ENCODE measurements around the gene PDE4D. TPM values are rescaled to one million over a fixed set of nuclear protein-coding genes. Genes with fewer than 3 reads are reported as not detected.

PDE4D gene
- total RNA-seq, 1 experiment from 2014 or later: 6.5 TPM

DNA sequence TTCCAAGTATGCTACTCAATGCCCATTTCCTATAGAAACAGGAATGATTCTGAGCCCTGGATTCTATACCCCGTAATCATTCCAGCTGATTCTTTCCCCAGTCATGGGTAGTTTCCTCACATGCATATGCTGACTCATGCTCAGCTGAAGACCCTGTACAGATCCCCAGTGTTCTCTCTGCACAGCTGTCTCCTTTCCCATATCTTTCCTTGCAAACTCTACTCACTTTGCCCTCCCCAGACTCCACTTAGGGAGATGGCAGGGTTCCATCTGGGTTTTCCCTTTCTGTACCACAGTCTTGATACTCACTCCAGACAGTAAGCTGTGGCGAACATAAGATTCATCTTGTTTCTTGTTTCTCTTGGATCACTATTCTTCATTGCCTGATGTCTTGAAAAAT, 953.1 kb downstream of the PDE4D start:
- Histone ChIP-seq H3K9me3 (ENCODE audit: low read depth, low read length, poor library complexity, severe bottlenecking) (no peaks in the 10 kb centered on the region), H3K4me1 (ENCODE audit: insufficient read depth, low read length, poor library complexity, severe bottlenecking) (no peaks in the 10 kb centered on the region), H3K4me3 (ENCODE audit: low read depth, low read length, poor library complexity, severe bottlenecking) (no peak overlapping the region), H3K36me3 (ENCODE audit: insufficient read depth, low read length, poor library complexity, severe bottlenecking) (no peaks in the 10 kb centered on the region), H3K27ac (ENCODE audit: low read depth, low read length, poor library complexity, severe bottlenecking) (no peak overlapping the region), H3K27me3 (replicated peaks; ENCODE audit: insufficient read depth, low read depth, low read length, poor library complexity) (no peaks in the 10 kb centered on the region)
- intact Hi-C loops (cut with micrococcal nuclease; ENCODE audit: unreplicated experiment): no loop called here
- no TSS peak for BruUV-seq (replicated peaks)
- CTCF ChIA-PET: no interaction called here
- no peak for DNase-seq (ENCODE audit: low spot score)
- POLR2A ChIA-PET (ENCODE audit: low non-redundant PET): no interaction called here
- no peak for TF ChIP-seq EZH2 (IDR thresholded peaks at IDR 0.05; ENCODE audit: borderline replicate concordance, low read depth, low read length, poor library complexity, severe bottlenecking)
- TF ChIP-seq, protein P1, sequence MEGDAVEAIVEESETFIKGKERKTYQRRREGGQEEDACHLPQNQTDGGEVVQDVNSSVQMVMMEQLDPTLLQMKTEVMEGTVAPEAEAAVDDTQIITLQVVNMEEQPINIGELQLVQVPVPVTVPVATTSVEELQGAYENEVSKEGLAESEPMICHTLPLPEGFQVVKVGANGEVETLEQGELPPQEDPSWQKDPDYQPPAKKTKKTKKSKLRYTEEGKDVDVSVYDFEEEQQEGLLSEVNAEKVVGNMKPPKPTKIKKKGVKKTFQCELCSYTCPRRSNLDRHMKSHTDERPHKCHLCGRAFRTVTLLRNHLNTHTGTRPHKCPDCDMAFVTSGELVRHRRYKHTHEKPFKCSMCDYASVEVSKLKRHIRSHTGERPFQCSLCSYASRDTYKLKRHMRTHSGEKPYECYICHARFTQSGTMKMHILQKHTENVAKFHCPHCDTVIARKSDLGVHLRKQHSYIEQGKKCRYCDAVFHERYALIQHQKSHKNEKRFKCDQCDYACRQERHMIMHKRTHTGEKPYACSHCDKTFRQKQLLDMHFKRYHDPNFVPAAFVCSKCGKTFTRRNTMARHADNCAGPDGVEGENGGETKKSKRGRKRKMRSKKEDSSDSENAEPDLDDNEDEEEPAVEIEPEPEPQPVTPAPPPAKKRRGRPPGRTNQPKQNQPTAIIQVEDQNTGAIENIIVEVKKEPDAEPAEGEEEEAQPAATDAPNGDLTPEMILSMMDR (conservative IDR thresholded peaks at IDR 0.05; ENCODE audit: low read depth, low read length): no peak

DNA sequence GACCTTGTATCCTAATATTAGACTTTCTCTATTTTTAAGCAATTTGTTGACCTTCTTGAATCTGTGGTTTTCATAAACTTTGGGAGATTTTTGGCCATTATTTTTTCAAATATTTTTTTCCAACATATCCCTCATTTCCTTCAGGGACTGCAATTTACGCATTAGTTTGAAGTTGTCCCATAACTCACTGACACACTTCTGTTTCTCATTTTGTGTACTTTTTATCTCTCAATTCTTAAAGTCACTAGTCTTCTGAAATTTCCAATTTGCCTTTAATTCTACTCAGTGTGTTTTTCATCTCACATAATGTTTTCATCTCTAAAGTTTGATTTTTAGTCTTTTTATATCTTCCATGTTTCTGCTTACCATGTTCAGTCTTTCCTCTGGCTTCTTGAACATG, 953.9 kb downstream of the PDE4D start:
- Histone ChIP-seq H3K4me1 (ENCODE audit: insufficient read depth, low read length, poor library complexity, severe bottlenecking) (no peaks in the 10 kb centered on the region), H3K27me3 (replicated peaks; ENCODE audit: insufficient read depth, low read depth, low read length, poor library complexity) (no peaks in the 10 kb centered on the region), H3K36me3 (ENCODE audit: insufficient read depth, low read length, poor library complexity, severe bottlenecking) (no peaks in the 10 kb centered on the region), H3K27ac (ENCODE audit: low read depth, low read length, poor library complexity, severe bottlenecking) (no peak overlapping the region), H3K9me3 (ENCODE audit: low read depth, low read length, poor library complexity, severe bottlenecking) (no peaks in the 10 kb centered on the region), H3K4me3 (ENCODE audit: low read depth, low read length, poor library complexity, severe bottlenecking) (no peak overlapping the region)
- no TSS peak for BruUV-seq (replicated peaks)
- CTCF ChIA-PET: no interaction called here
- POLR2A ChIA-PET (ENCODE audit: low non-redundant PET): no interaction called here
- TF ChIP-seq, protein P1 (conservative IDR thresholded peaks at IDR 0.05; ENCODE audit: low read depth, low read length): no peak
- TF ChIP-seq EZH2 (IDR thresholded peaks at IDR 0.05; ENCODE audit: borderline replicate concordance, low read depth, low read length, poor library complexity, severe bottlenecking): no peak
- intact Hi-C loops (cut with micrococcal nuclease; ENCODE audit: unreplicated experiment): no loop called here
- no peak for DNase-seq (ENCODE audit: low spot score)

DNA sequence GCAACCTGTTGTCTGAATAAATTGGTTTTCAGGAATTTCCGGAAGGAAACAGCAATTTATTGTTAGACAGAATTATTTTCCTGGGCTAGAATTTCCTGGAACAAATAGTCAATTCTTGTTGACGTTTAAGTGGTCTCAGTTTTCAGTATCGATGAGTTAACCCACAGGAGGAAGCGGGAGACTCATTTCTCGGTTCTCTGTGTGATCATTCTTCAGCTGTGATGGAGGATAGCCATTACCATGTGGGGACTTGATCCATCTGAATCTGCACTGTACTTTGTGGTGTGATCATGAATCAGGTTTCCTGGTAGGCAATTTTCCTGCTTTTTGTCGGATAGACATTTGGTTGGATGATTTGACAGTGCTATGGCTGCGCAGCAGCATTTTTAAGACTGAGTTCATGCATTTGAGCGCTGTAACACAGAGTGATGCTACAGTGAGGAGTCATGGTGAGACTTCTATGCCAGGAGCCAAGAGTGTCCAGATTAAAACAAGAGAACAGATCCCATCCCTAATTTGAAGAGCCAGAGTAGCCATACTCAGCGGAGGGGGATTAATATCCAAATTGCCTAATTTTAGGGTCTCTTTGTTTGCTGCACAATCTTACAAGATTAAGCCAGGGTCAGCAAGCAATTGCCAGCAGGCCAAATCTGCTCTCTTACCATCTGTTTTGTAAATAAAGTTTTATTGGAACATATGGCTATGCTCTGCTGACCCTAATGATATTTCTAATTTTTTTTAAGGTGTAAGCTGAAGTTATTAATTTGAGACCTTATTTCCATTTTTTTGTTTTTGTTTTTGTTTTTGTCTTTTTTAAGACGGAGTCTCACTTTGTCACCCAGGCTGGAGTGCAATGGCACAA, 954.7 kb downstream of the PDE4D start:
- BruUV-seq (replicated peaks): no TSS peak
- CTCF ChIA-PET: no interaction called here

More for the DNA sequence above, 954.7 kb downstream of the PDE4D start:
- no peak for TF ChIP-seq EZH2 (IDR thresholded peaks at IDR 0.05; ENCODE audit: borderline replicate concordance, low read depth, low read length, poor library complexity, severe bottlenecking)
- TF ChIP-seq, protein P1 (conservative IDR thresholded peaks at IDR 0.05; ENCODE audit: low read depth, low read length): no peak
- POLR2A ChIA-PET (ENCODE audit: low non-redundant PET): interaction anchor here (0.6 kb wide), 1 partner anchor 91 kb away, joined by 6 read pairs; no protein-coding TSS in a partner anchor
- Histone ChIP-seq H3K4me1 (ENCODE audit: insufficient read depth, low read length, poor library complexity, severe bottlenecking) (no peaks in the 10 kb centered on the region), H3K27ac (ENCODE audit: low read depth, low read length, poor library complexity, severe bottlenecking) (no peak overlapping the region), H3K36me3 (ENCODE audit: insufficient read depth, low read length, poor library complexity, severe bottlenecking) (no peaks in the 10 kb centered on the region), H3K4me3 (ENCODE audit: low read depth, low read length, poor library complexity, severe bottlenecking) (no peak overlapping the region), H3K27me3 (replicated peaks; ENCODE audit: insufficient read depth, low read depth, low read length, poor library complexity) (no peaks in the 10 kb centered on the region), H3K9me3 (ENCODE audit: low read depth, low read length, poor library complexity, severe bottlenecking) (no peaks in the 10 kb centered on the region)
- intact Hi-C loops (cut with micrococcal nuclease; ENCODE audit: unreplicated experiment): no loop called here
- no peak for DNase-seq (ENCODE audit: low spot score)
